Measurements from ENCODE around the gene NFIA.
"Not testable (repeated sequence)": the region's sequence is repeated elsewhere in the genome, so short reads cannot be mapped to it uniquely, and the experiment has no call there.

- TF ChIP-seq, protein P1, sequence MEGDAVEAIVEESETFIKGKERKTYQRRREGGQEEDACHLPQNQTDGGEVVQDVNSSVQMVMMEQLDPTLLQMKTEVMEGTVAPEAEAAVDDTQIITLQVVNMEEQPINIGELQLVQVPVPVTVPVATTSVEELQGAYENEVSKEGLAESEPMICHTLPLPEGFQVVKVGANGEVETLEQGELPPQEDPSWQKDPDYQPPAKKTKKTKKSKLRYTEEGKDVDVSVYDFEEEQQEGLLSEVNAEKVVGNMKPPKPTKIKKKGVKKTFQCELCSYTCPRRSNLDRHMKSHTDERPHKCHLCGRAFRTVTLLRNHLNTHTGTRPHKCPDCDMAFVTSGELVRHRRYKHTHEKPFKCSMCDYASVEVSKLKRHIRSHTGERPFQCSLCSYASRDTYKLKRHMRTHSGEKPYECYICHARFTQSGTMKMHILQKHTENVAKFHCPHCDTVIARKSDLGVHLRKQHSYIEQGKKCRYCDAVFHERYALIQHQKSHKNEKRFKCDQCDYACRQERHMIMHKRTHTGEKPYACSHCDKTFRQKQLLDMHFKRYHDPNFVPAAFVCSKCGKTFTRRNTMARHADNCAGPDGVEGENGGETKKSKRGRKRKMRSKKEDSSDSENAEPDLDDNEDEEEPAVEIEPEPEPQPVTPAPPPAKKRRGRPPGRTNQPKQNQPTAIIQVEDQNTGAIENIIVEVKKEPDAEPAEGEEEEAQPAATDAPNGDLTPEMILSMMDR (IDR thresholded peaks at IDR 0.05), result not testable (repeated sequence)
- TF ChIP-seq POLR2A, POLR2AphosphoS5, EP300 (IDR thresholded peaks at IDR 0.05): not testable (repeated sequence)
Measured at GRCh38 chr1:61278503-61278902, 196.1 kb downstream of the NFIA start.
